GM10847 (cell line): Measurements from ENCODE around the gene CYSRT1.

Experiments
- POLR2A ChIP-seq: IDR thresholded peaks from 2 replicates; pipeline ENCODE4 v1.6.1; 2011; ENCODE audit not compliant: insufficient read length; ENCODE audit errors: extremely low read depth

CYSRT1 gene

DNA sequence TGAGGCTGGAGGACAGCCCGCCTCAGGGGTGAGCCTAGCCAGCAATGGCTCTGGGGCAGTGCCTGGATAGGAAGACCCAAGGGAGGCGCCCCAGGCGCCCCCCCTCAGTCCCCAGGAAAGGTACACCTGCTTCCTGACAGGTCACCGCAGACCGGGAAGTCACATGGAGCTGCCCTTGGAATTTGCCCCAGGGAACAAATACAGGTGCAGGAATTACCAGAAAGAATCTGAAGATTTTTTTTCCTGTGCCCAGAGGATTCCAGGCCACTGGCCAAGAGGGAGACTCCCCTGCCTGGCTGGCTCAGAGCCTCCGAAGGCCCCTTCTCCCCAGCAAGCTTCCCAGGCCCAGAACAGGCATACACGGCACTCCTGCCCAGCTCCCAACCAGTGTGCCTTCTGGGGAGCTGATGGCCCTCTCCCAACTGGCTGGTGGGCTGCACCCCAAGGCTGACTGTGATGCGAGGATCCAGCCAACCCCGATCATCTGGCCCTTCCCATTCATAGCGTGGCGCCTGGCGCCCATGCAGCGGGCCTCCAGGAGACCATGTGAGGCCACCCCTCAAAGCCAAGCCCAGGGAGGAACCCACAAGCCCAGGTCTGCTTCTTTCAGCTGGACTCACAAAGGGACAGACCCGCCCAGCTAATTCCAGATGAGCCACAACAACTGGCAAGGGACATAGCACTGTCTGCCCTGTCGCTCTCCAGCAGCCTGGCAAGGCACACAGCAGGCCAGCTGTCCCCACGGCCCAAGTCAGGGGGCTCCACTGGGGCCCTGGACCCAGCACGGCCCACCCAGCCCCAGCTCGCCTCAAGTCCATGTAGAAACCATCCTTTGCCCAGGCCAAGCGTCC is 26.7 kb upstream of the CYSRT1 start:
- no peak for TF ChIP-seq POLR2A

DNA sequence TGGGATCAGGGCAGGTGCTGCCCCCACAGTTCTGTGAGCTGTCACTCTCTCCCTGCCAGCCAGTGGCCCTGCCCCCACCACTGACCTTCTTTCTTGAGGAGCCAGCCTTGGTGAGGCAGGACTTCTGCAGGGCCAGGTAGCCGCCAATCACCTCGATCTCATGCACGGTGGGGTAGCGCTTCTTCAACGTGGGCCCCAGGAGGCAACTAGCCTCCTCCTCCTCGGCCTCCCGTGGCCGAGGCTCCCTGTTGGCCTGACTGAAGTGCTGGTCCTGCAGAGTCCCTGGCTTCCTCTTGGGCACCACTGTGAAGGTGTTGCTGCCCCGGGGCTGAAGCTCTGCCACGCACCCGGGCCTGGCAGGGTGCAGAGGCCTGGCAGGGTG is 26.1 kb upstream of the CYSRT1 start:
- no peak for TF ChIP-seq POLR2A

DNA sequence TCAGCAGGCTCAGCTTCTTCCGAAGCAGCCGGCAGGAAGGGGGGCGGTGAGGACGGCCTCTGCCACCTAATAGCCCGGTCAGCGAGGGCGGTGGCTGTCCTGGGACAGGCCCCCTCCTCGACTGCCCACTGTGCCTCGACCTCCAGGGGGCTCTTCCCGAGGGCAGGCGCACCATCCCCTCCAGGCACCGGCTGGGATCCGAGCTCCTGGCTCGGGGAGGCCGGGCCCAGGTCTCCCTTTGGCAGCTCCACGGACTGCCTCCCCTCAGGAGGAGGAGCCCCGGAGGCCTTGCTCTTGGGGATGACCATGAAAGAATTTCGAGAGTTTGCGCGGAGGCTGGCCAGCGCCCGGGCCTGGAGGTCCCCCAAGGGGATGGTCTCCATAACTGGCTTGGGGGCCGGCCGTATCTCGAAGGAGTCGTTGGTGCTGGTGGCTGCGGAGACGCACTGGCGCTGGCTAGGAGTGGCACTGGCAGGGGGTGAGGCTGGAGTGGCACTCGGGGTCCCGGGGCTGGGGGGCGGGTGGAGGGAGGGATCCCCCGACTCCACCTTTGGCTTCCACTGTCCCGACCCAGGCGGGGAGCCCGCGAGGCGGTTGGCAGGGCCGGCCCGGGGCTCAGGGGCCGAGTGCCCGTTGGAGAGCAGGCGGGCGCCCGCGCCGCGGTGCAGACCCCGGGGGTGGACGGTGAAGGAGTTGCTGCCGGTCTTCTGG is 25.4 kb upstream of the CYSRT1 start:
- TF ChIP-seq POLR2A, result no peak

DNA sequence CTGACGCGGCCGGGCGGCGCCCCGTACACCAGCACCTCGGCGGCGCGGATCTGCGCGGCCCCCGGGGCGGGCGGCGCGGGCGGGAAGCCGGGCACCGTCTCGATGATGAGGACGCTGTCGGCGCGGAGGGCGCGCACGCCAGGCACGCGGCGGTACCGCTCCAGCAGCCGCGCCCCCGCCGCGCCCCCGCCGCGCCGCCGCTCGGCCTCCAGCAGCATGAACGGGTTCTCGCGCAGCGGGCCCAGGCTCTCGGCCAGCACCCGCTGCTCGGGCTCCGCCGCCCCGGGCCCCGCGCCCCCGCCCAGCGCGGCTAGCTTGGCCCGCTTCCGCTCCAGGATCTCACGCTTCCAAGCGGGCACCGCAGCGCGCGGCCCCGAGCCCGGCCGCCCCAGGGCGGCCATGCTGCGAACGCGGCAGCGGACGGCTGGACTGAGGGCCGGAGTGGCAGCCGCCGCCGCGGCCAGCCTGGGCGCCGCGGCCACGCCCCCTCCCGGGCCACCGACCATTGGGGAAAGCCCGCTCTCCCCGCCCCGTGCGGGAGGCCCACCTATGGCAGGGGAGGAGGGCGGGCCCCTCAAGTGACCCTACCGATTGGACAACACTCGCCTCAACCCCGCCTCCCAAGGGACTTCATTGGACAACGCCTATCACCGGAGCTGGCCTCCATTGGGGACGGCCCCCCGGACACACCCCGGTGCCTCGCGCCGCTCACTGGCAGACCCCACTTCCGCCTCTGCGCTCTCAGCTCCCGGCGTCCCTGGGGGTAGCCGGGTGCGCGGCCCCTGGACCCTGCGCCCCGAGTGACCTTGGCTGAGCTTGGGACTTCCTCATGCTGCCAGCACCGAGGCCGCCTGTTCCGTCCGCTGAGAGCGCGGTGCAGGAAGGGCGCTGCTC is 24.4 kb upstream of the CYSRT1 start, which contains the start of gene TPRN:
Gene TPRN (minus strand): TSS at position 431 of the 894 bp plus-strand sequence. CDS start 30 bp downstream, at position 401.
- peak; percentile 90 for TF ChIP-seq POLR2A

DNA sequence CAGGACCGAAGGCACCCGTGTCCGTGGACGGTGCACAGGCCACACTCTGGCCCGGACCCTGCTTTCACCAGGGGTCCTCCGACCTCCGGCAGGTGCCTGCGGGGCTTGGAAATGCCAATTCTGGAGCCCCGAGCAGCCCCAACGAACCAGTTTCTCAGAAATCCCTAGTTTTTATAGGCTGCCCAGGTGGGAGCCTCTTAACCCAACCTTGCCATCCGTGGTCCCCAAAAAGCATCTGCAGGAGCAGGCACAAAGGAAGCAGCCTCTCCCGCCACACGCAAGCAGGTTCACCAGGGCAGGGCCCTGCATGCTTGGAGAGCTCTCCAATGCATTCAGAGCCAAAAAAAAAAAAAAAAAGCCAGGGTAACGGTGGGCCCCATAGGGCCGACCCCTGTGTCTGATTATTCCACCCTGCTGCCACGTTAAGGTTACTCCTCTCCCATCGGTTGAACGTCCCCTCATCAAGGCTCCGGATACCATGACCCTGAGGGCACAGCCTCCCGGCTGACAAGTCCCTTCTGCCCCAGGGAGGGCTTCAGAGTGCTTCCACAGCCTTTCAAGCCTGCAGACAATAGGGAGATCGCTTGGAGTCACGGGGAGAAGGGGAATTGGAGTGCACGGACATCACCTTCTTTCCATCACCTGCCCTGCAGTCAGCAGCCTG is 23.6 kb upstream of the CYSRT1 start:
- TF ChIP-seq POLR2A, result no peak

DNA sequence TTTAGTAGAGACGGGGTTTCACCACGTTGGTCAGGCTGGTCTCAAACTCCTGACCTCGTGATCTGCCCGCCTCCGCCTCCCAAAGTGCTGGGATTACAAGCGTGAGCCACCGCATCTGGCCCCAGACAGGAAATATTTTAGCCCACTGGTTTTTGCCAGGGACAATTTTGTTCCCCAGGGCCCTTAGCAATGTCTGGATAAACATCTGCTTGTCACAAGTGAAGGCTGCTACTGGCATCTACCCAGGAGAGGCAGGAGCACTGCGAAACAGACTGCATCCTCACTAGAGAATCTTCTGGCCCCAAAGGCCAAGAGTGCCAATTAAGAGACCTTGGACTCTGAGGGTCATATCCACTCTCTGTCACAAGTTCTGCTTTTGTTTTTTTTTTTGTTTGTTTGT is 22.0 kb upstream of the CYSRT1 start:
- TF ChIP-seq POLR2A, result no peak

DNA sequence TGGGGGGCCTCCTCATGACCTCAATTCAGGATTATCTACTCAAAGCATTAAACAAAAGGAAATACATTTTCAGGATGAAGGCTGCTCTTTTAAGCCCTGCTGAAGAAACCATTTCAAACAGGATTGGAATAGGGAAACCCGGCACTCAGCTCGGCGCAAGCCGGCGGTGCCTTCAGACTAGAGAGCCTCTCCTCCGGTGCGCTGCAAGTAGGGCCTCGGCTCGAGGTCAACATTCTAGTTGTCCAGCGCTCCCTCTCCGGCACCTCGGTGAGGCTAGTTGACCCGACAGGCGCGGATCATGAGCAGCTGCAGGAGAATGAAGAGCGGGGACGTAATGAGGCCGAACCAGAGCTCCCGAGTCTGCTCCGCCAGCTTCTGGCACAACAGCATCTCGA is 20.2 kb upstream of the CYSRT1 start:
- no peak for TF ChIP-seq POLR2A

DNA sequence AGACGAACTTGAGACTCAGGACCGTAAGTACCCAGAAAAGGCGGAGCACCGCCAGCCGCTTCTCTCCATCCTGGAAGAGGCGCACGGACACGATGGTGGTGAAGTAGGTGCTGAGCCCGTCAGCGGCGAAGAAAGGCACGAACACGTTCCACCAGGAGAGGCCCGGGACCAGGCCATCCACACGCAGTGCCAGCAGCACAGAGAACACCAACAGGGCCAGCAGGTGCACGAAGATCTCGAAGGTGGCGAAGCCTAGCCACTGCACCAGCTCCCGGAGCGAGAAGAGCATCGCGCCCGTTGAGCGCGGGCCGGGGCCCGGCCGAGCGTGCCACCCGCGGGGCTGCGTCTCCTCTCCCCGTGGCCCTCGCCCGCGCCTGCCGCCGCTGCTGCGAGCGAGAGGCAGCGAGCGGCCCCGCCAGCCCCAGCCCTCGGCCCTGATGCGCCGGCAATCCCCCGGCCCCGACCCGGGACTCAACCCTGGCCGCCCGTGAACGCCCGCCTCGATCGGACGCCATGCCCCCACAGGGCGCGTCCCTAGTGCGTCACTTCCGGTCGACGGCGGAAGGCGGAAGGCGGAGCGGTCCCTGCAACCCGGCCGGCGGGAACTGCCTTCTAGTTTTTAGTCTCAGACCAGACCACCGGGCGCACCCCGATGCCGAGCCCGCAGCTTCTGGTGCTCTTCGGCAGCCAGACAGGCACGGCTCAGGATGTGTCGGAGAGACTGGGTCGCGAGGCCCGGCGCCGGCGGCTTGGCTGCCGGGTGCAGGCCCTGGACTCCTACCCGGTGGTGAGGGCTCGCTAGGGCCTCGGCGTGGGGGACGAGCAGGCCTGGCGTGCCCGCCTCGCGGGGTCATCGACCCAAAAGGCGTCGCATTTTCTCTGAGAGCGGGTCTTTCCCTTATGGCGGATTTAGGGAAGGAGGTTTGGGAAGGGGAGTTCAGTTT is 19.6 kb upstream of the CYSRT1 start, which contains the start of the genes NDOR1 and TMEM203:
Gene NDOR1 (plus strand): TSS at position 575 of the 944 bp plus-strand sequence. CDS start 78 bp downstream, at position 653.
Gene TMEM203 (minus strand): TSS at position 523 of the 944 bp plus-strand sequence. CDS start 234 bp downstream, at position 289.
- peak; percentile 90 for TF ChIP-seq POLR2A

DNA sequence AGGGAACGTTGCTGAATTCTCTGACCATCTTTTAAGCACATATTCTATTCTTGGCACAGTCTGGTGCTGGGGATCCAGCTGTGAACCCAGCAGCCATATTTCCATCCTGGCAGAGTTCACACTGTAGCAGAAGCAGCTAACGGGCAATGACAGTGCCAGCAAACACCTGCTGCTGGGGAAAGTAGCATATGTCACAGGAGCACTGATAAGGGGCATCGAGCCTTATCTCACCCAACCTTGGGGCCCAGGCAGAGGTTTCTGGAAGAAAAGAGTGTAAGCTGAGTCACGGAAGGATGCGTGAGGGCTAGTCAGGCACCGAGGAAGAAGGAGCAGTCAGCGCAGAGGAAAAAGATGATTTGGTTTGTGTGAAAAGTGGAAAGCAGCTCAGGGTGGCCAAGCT is 18.4 kb upstream of the CYSRT1 start:
- no peak for TF ChIP-seq POLR2A

DNA sequence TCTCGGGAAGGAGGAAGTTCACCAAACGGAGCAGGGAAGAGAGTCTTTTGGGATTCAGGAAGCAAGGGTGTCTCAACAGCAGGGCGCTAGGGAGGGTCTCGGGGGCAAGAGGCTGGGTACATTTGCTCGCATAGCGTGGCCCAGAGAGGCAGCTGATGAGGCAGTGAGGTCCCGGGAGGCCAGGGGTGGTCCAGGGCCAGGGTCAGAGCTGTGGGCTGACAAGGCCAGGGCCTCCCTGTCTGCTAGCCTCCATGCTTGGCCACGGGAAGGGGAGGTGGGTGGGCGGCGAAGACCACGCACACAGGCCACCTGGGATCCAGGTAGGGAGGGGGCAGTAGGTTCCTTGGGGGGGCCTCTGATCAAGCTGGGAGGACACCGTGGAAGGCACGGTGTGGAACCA is 13.4 kb upstream of the CYSRT1 start:
- no peak for TF ChIP-seq POLR2A

DNA sequence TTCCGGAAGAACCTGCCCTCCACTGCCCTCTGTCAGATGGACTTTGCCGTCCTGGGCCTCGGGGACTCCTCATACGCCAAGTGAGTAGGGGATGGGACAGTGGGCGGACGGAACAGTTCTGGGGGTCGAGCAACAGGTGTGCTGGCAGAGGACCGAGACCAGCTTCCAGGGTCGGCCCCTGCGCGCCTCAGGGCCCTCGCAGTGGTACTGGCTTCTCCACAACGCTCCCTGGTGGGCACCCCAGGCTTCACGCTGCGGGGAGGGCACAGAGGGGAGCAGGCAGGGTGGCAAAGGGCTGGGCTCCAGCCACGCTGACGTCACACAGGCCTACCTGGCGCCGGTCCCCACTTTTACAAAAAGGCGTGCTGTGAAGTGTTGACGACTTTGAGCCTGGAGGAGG is 12.5 kb upstream of the CYSRT1 start:
- no peak for TF ChIP-seq POLR2A

DNA sequence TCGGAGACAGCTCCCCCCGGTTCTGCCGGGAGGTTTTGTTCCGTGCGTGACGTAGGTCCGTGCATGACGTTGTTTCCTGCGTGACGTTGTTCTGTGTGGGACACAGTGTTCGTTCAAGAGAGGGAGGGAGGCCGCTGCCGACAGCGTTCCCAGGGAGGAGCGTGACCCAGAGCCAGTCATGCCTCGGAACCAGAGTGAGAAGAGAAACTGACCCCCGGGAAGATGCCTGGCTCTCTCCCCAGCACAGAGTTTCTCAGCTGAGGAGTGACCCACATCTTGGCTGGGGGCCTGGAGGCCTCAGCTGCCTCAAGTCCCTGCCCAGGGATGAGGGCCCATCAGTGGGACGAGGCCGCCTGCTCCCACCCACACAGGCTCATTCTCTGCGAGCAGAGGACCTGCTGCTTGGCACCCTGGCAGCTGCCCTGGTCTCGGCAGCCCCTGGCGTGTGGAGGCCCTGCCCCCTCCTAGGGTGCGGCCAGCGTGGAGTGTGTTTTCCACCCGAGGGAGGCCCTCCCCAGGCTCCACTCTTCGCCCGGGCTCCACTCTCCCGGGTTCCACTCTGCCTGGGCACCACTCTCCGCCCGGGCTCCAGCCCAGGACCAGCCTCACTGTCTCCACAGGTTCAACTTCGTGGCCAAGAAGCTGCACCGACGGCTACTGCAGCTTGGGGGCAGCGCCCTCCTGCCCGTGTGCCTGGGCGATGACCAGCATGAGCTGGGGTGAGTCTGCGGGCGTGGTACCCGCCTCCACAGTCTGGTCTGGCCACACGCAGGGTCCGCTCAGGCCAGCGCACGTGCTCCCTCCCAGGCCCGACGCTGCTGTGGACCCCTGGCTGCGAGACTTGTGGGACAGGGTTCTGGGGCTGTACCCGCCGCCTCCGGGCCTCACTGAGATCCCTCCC is 11.6 kb upstream of the CYSRT1 start:
- no peak for TF ChIP-seq POLR2A

DNA sequence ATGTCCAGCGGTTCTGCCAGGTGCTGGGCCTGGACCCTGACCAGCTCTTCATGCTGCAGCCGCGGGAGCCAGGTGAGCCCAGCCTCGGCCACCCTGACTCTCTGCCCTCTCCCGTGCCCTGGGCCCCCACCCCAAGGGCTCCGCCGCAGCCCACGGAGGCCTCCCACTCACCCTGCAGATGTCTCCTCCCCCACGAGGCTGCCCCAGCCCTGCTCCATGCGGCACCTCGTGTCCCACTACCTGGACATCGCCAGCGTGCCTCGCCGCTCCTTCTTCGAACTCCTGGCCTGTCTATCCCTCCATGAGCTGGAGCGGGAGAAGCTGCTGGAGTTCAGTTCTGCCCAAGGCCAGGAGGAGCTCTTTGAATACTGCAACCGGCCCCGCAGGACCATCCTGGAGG is 10.4 kb upstream of the CYSRT1 start:
- no peak for TF ChIP-seq POLR2A
